Measurements from ENCODE around the gene SOX5. TPM values are rescaled to one million over a fixed set of nuclear protein-coding genes. Genes with fewer than 3 reads are reported as not detected.

SOX5 gene
- total and polyA plus RNA-seq, 2 experiments from 2014 or later: 1.0 to 4.7 TPM

DNA sequence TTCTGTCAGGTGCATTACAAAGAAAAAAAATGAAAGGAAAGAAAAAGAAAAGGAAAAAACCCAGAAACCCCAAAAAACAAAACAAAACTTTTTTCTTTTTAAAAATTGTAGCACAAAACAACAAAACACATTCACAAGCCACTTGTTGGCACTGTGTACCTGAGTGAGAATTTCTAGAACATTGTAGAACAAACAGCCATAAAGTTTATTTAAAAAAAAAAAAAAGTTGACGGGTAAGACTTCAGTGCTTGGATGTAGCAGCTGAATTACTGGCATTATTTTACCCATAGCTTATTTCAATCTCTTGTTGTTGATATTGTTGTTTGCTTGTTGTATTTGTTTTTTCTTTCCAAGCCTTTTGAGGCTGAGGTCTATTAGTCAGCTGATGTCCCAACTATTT, 415.8 kb downstream of the SOX5 start (continued):
- TF ChIP-seq, protein P1, sequence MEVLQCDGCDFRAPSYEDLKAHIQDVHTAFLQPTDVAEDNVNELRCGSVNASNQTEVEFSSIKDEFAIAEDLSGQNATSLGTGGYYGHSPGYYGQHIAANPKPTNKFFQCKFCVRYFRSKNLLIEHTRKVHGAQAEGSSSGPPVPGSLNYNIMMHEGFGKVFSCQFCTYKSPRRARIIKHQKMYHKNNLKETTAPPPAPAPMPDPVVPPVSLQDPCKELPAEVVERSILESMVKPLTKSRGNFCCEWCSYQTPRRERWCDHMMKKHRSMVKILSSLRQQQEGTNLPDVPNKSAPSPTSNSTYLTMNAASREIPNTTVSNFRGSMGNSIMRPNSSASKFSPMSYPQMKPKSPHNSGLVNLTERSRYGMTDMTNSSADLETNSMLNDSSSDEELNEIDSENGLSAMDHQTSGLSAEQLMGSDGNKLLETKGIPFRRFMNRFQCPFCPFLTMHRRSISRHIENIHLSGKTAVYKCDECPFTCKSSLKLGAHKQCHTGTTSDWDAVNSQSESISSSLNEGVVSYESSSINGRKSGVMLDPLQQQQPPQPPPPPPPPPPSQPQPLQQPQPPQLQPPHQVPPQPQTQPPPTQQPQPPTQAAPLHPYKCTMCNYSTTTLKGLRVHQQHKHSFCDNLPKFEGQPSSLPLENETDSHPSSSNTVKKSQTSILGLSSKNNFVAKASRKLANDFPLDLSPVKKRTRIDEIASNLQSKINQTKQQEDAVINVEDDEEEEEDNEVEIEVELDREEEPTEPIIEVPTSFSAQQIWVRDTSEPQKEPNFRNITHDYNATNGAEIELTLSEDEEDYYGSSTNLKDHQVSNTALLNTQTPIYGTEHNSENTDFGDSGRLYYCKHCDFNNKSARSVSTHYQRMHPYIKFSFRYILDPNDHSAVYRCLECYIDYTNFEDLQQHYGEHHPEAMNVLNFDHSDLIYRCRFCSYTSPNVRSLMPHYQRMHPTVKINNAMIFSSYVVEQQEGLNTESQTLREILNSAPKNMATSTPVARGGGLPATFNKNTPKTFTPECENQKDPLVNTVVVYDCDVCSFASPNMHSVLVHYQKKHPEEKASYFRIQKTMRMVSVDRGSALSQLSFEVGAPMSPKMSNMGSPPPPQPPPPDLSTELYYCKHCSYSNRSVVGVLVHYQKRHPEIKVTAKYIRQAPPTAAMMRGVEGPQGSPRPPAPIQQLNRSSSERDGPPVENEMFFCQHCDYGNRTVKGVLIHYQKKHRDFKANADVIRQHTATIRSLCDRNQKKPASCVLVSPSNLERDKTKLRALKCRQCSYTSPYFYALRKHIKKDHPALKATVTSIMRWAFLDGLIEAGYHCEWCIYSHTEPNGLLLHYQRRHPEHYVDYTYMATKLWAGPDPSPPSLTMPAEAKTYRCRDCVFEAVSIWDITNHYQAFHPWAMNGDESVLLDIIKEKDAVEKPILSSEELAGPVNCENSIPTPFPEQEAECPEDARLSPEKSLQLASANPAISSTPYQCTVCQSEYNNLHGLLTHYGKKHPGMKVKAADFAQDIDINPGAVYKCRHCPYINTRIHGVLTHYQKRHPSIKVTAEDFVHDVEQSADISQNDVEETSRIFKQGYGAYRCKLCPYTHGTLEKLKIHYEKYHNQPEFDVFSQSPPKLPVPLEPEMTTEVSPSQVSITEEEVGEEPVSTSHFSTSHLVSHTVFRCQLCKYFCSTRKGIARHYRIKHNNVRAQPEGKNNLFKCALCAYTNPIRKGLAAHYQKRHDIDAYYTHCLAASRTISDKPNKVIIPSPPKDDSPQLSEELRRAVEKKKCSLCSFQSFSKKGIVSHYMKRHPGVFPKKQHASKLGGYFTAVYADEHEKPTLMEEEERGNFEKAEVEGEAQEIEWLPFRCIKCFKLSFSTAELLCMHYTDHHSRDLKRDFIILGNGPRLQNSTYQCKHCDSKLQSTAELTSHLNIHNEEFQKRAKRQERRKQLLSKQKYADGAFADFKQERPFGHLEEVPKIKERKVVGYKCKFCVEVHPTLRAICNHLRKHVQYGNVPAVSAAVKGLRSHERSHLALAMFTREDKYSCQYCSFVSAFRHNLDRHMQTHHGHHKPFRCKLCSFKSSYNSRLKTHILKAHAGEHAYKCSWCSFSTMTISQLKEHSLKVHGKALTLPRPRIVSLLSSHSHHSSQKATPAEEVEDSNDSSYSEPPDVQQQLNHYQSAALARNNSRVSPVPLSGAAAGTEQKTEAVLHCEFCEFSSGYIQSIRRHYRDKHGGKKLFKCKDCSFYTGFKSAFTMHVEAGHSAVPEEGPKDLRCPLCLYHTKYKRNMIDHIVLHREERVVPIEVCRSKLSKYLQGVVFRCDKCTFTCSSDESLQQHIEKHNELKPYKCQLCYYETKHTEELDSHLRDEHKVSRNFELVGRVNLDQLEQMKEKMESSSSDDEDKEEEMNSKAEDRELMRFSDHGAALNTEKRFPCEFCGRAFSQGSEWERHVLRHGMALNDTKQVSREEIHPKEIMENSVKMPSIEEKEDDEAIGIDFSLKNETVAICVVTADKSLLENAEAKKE (CRISPR knock-in tag; IDR thresholded peaks at IDR 0.05): no peak
- TF ChIP-seq POLR2AphosphoS5 (IDR thresholded peaks at IDR 0.05; ENCODE audit: low read depth): no peak
- TF ChIP-seq, protein P2, sequence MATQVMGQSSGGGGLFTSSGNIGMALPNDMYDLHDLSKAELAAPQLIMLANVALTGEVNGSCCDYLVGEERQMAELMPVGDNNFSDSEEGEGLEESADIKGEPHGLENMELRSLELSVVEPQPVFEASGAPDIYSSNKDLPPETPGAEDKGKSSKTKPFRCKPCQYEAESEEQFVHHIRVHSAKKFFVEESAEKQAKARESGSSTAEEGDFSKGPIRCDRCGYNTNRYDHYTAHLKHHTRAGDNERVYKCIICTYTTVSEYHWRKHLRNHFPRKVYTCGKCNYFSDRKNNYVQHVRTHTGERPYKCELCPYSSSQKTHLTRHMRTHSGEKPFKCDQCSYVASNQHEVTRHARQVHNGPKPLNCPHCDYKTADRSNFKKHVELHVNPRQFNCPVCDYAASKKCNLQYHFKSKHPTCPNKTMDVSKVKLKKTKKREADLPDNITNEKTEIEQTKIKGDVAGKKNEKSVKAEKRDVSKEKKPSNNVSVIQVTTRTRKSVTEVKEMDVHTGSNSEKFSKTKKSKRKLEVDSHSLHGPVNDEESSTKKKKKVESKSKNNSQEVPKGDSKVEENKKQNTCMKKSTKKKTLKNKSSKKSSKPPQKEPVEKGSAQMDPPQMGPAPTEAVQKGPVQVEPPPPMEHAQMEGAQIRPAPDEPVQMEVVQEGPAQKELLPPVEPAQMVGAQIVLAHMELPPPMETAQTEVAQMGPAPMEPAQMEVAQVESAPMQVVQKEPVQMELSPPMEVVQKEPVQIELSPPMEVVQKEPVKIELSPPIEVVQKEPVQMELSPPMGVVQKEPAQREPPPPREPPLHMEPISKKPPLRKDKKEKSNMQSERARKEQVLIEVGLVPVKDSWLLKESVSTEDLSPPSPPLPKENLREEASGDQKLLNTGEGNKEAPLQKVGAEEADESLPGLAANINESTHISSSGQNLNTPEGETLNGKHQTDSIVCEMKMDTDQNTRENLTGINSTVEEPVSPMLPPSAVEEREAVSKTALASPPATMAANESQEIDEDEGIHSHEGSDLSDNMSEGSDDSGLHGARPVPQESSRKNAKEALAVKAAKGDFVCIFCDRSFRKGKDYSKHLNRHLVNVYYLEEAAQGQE (IDR thresholded peaks at IDR 0.05; ENCODE audit: unreplicated experiment): no peak
- no peak for TF ChIP-seq EZH2phosphoT487 (IDR thresholded peaks at IDR 0.05; ENCODE audit: unreplicated experiment)

DNA sequence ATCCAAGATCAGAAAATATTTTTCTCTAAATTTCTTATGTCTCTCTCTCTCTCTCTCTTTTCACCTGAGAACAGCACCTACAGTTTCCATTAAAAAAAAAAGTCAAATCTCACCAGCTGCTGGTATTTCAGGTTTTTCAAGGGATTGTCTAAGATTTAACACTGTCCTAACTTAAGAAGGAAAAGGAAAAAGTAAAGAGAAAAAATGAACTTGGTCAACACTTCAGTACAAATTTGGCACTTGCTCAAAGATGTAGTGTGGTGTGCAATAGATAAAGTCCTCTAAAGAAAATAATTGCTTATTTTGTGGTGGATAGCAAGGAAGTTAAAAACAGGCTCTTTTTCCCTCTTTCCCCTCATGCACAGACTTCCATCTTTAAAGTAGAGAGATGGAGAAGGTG, 416.2 kb downstream of the SOX5 start:
- Mint-ChIP-seq H3K27ac (no peak overlapping the region), H3K4me3 (no peak overlapping the region), H3K27me3 (ENCODE audit: insufficient read depth, low read depth, poor library complexity) (peaks cover 1% of the 10 kb centered on the region), H3K9me3 (no peaks in the 10 kb centered on the region), H3K4me1 (peaks cover 19% of the 10 kb centered on the region), H3K36me3 (ENCODE audit: low read depth) (no peaks in the 10 kb centered on the region)
- no peaks in the 10 kb centered on the region for H3K79me2 ChIP-seq (replicated peaks; ENCODE audit: insufficient read depth)
- no peak overlapping the region for H3K4me2 ChIP-seq
- peaks cover 3% of the 10 kb centered on the region; the same call in 1 of the 2 replicates for H3K4me1 ChIP-seq (ENCODE audit: insufficient read depth)
- H3K9me2 ChIP-seq (ENCODE audit: insufficient read depth): 0 out of 2 replicates have a peak, but pooled peaks cover 4% of the 10 kb centered on the region
- no peak overlapping the region for H3K4me3 ChIP-seq
- no peaks in the 10 kb centered on the region for H3K27me3 ChIP-seq (ENCODE audit: insufficient read depth)
- DNase-seq (ENCODE audit: low spot score): no peak
- H2AFZ ChIP-seq: no peak overlapping the region
- no peaks in the 10 kb centered on the region for H4K20me1 ChIP-seq (replicated peaks; ENCODE audit: insufficient read depth)
- ATAC-seq: no peak
- no peak overlapping the region for H3K27ac ChIP-seq (ENCODE audit: low read depth)
- no peaks in the 10 kb centered on the region for H3F3A ChIP-seq (replicated peaks; ENCODE audit: low read depth)
- H3K36me3 ChIP-seq (ENCODE audit: insufficient read depth): no peaks in the 10 kb centered on the region
- no peak for TF ChIP-seq ZNF114 (CRISPR knock-in tag; IDR thresholded peaks at IDR 0.05)
- TF ChIP-seq EZH2 (IDR thresholded peaks at IDR 0.05; ENCODE audit: low read depth, unreplicated experiment): no peak
- TF ChIP-seq ZNF331 (CRISPR knock-in tag; IDR thresholded peaks at IDR 0.05; ENCODE audit: low read depth): no peak
- no peak for TF ChIP-seq STAT1 (IDR thresholded peaks at IDR 0.05; ENCODE audit: unreplicated experiment)
- TF ChIP-seq JUNB (IDR thresholded peaks at IDR 0.05; ENCODE audit: unreplicated experiment): no peak
